GM19043 (cell line): ENCODE results near the gene EFCAB9.
"Not testable (repeated sequence)": the region's sequence is repeated elsewhere in the genome, so short reads cannot be mapped to it uniquely, and the experiment has no call there.

Source experiments
- ATAC-seq: cut with Tn5 transposase; IDR thresholded peaks from one replicate; pipeline ENCODE4 v1.9.1; 2021; ENCODE audit warnings: low read depth; ENCODE audit not compliant: unreplicated experiment

The EFCAB9 gene

DNA sequence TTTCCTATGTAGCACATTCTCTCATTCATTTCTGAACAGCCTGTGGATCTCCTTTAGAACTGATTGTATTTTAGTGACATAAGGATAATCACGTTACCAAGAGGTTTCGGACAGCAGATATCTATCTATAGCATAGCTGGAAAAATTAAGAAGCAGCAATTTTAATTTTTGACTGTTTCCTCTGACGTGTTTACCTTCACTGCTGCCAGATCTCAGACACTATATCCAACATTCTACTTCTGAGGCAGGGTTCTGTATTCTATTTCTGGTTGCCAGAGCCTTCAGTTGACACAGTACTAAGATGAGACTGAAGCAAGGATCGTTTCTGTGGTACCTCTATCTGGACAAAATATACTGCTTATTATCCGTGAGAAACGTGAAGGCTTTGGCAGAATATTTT, at the start of gene EFCAB9:
Gene EFCAB9, plus strand, starts transcription at position 301 of the 400 bp plus-strand sequence. Its CDS starts 1 bp downstream, at position 302.
- no peak for ATAC-seq

DNA sequence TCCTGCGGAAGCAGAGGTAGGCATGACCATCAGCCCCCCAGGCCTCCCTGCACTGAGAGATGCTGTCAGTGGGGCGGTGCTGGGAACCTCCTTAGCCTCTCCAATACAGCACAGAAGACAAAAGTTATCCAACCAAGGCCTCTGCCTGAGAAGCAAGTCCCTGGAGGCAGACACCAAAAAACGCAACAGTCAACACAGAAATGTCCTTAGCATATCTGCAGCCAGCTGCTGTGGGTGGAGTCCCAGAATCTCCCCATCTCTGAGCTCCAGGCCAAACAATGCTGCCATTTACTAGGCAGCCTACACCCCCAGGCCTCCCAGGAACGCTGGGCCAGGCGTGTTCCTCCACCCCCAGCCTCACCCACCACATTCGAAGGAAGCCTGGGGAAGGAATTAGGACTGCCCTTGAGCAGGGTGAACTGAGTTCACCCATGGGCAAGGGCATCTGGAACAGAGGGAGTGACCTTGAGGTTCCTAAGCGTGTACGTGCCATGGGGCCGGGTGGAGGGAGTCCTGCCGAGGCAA, 49.6 kb upstream of the EFCAB9 start:
- peak; percentile 67 for ATAC-seq

GRCh38 chr5:172144931-172145869, 48.8 kb upstream of the EFCAB9 start:
- no peak for ATAC-seq

DNA sequence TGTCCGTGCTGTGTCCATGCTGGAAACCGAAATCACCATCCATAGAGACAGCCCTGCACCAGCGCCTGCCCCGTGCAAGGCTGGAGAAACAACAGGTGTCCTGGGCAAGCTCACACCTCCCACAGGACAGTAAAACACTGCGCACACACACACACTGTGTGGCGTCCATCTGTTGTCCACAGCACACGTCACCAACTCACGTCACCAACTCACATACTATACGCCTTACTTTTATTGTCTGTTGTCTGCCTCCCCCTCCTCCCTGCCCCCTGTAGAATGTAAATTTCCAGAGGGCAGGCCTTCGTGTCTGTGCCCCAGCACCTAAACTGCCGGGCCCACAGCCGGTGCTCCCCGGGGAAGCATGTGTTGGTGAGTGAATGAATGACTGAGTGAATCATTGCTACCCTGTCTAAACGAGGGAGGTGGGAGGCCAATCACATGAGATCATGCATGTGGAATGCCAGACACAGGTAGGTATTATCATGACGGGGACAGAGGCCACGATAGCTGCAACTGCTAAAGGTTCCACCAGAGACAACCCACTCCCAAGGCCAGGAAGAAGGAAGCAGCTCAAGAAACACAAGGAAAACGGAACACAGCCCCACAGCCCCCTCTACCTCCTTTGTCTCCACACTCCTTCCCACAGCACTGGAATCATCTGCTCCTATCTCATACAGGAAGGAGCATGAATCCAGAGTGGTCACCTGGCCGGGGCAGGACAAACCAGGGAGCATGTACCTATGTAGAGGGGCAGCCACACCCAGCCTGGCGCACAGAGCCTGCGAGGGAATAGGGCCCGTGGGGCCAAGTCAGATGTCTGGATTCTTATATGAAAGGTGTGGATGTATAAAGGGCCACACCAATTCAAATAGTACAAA, 47.9 kb upstream of the EFCAB9 start:
- no peak for ATAC-seq

- no peak for ATAC-seq
Observed at GRCh38 chr5:172146748-172147092, 47.3 kb upstream of the EFCAB9 start.

DNA sequence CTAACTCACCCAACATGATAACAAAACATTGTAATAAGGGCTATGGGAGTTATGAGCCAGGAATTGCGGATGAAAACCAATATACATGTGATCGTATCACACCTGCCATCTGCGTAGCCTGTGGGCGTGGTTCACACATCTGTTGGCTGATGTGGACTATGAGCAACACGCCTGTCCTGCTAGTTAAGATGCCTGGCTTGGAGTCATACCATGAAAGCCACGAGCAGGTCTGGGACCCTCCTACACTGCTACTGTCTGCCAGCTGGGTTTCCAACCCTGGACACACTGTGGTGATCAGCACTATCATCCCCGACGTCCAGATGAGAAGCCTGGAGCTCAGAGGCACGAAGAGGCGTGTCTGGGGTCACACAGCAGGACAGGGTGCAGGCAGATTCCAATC, 46.1 kb upstream of the EFCAB9 start:
- ATAC-seq: no peak

- ATAC-seq: no peak
Observed at GRCh38 chr5:172148381-172148780, 45.6 kb upstream of the EFCAB9 start.

- ATAC-seq: no peak
Observed at GRCh38 chr5:172149073-172149472, 44.9 kb upstream of the EFCAB9 start.

- not testable (repeated sequence) for ATAC-seq
Observed at GRCh38 chr5:172149481-172149880, 44.5 kb upstream of the EFCAB9 start.

GRCh38 chr5:172150514-172151425, 43.2 kb upstream of the EFCAB9 start:
- ATAC-seq: peak; percentile 53

- ATAC-seq: no peak
Observed at GRCh38 chr5:172151661-172152210, 42.2 kb upstream of the EFCAB9 start.

- no peak for ATAC-seq
Observed at GRCh38 chr5:172153695-172154094, 40.3 kb upstream of the EFCAB9 start.

DNA sequence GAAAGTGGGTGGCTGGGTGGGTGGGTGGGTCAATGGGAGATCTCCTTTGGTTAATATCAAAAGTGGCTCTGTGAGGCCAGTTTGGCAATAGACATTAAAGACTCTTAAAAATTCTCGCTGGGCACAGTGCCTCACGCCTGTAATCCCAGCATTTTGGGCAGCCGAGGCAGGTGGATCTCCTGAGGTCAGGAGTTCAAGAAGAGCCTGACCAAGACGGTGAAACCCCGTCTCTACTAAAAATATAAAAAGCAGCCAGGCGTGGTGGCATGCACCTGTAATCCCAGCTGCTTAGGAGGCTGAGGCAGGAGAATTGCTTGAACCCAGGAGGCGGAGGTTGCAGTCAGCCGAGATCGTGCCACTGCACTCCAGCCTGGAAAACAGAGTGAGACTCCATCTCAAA, 38.9 kb upstream of the EFCAB9 start:
- not testable (repeated sequence) for ATAC-seq

DNA sequence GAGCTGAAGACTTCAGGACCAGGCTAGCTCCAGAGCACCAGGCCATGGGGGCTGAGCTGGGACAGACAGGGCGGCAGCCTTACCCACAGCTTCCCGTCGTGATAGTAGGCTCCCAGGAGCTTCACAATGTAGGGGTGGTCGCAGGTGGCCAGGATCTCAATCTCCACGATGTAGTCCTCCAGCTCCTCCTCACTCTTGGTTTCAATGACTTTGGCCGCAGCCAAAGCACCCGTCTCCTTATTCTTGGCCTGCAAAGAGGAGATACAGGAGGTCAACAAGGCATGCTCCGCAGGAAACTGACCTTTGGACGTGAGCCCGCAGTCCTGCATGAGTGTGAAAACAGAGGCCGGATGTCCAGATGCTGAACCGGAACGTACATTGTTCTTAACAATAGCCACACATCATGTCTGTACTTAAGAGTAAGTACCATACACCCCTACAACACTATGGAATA, 37.4 kb upstream of the EFCAB9 start:
- no peak for ATAC-seq

GRCh38 chr5:172159016-172159415, 35.0 kb upstream of the EFCAB9 start:
- ATAC-seq: no peak

- no peak for ATAC-seq
Observed at GRCh38 chr5:172160506-172160905, 33.5 kb upstream of the EFCAB9 start.

DNA sequence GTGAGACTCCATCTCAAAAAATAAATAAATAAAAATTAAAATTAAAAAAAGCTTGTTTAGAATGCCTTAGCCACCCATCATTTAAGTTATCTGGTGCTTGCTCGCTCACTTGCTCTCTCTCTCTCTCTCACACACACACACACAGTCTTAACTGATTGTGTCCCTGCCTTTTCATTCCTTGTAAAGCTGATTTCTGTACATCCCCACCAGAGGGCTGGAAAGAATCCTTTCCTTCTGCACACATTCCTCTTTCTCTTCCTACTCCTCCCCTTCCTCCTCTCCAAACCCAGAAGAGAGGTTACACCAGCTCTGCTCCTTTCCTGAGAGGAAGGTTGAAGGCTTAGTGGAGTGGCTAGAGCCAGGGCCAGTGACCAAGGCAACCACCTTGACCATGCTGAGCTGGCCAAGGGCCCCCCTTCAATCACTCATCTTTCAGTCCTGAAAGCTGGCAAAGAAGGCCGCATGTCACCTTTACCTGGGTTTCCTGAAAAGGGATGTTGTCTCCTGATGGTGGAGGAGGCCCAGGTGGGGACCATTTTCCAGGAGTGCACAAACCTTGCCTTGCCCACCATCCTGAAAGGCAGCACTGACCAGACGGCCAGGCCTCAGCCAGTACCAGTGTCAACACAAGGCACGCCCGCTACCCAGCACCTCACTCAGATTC, 31.5 kb upstream of the EFCAB9 start:
- no peak for ATAC-seq

- ATAC-seq: no peak
Observed at GRCh38 chr5:172162987-172163343, 31.0 kb upstream of the EFCAB9 start.

DNA sequence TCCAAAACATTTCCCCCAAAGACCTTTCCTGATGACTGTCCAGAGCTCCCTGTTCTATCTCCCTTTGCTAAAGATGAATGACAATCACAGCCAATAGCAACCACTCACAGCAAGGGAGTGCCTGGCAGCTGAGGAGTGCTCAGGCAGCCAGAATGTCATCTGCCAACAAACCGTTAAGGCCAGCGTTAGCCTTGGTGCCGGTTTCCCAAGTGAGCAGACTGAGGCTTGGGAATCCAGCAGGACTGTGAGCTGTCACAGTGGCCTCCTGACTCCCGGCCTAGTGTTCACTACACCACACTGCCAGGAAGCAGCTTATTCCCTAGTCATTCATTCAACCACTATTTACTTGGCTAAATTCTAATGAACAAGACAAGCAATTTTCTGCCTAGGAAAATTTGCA, 30.6 kb upstream of the EFCAB9 start:
- ATAC-seq: no peak
